AG09309 (cell line): Measurements from ENCODE around the gene CNTD1.

Experiments used
- DNase-seq: peaks from one replicate; pipeline ENCODE4 v3.0.0-alpha.2; 2010; ENCODE audit warnings: low read depth
- H3K4me3 ChIP-seq: 2 replicates; pipeline ENCODE4 v1.5.1; 2011; ENCODE audit warnings: mild to moderate bottlenecking, low read depth, low read length, moderate library complexity; ENCODE audit not compliant: control insufficient read depth
- CTCF ChIP-seq: IDR thresholded peaks from 2 replicates; pipeline ENCODE4 v1.5.1; 2011; ENCODE audit warnings: mild to moderate bottlenecking, low read depth, low read length, inconsistent platforms; ENCODE audit not compliant: insufficient read depth, control insufficient read depth; ENCODE audit errors: missing control alignments

CNTD1 gene

GRCh38 chr17:42779936-42780850 is 18.5 kb upstream of the CNTD1 start, which contains the start of gene WNK4:
Gene WNK4, plus strand, starts transcription at chr17:42780610. Its CDS starts 89 bp downstream, at chr17:42780699.
- no peak for DNase-seq
- peak within 1 kb of the TSS; percentile 90 for H3K4me3 ChIP-seq
- TF ChIP-seq CTCF, result no peak

GRCh38 chr17:42780851-42781638 is 17.6 kb upstream of the CNTD1 start:
- no peak for DNase-seq
- peak overlapping the region; percentile 90 for H3K4me3 ChIP-seq
- TF ChIP-seq CTCF, result no peak

- TF ChIP-seq CTCF, result no peak
- H3K4me3 ChIP-seq, result peak overlapping the region; percentile 90
- DNase-seq, result no peak
Observed at GRCh38 chr17:42781639-42782165, 17.0 kb upstream of the CNTD1 start.

GRCh38 chr17:42782166-42783061 is 16.2 kb upstream of the CNTD1 start:
- no peak for DNase-seq
- no peak for TF ChIP-seq CTCF
- peak overlapping the region; percentile 90 for H3K4me3 ChIP-seq

- TF ChIP-seq CTCF, result no peak
- H3K4me3 ChIP-seq, result peak overlapping the region; percentile 90
- DNase-seq, result peak; percentile 40
Observed at GRCh38 chr17:42783062-42783790, 15.4 kb upstream of the CNTD1 start.
